ENCODE data around the gene COQ3. TPM values are rescaled to one million over a fixed set of nuclear protein-coding genes. Genes with fewer than 3 reads are reported as not detected.

The COQ3 gene
- total RNA-seq, 2 experiments from 2014 or later = 8.3 to 10.9 TPM

DNA sequence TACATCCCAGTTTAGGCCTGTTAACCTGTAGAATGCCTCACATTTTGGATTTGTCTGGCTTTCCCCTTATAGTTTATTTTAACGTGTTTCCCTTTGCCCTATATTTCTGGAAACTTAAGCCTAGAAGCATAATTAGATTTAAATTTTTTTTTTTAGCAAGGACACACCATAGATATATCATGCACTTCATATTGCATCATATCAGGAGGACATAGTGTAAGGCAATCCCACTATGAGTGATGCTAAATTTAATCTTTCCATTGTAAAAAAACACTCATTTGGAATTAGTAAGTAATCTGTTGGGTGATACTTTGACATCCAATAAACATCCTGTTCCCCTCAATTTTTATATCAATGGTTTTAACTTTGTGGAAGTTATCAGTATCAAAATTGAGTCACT, 34.2 kb downstream of the COQ3 start:
- H3K27ac ChIP-seq (ENCODE audit: low read depth, low read length, poor library complexity, severe bottlenecking) = no peak overlapping the region
- DNase-seq (ENCODE audit: low spot score) = no peak
- H3K4me1 ChIP-seq (ENCODE audit: insufficient read depth, low read length, poor library complexity, severe bottlenecking) = no peaks in the 10 kb centered on the region
- BruUV-seq (replicated peaks) = no TSS peak
- no peaks in the 10 kb centered on the region for H3K9me2 ChIP-seq (ENCODE audit: insufficient read depth, low read length)
- H3K4me2 ChIP-seq (ENCODE audit: low read length) = no peak overlapping the region
- no peaks in the 10 kb centered on the region for H3K9me3 ChIP-seq (ENCODE audit: low read length)
- H3K36me3 ChIP-seq (ENCODE audit: insufficient read depth, low read length) = no peaks in the 10 kb centered on the region
- intact Hi-C loops (cut with micrococcal nuclease; ENCODE audit: unreplicated experiment) = no loop called here
- no peaks in the 10 kb centered on the region for H4K20me1 ChIP-seq (ENCODE audit: insufficient read depth, low read length)
- no peaks in the 10 kb centered on the region for H3K79me2 ChIP-seq (ENCODE audit: insufficient read depth, low read depth, low read length)
- CTCF ChIA-PET (ENCODE audit: unreplicated experiment) = no interaction called here
- H3K4me3 ChIP-seq (ENCODE audit: low read depth, low read length, poor library complexity, severe bottlenecking) = no peak overlapping the region
- TF ChIP-seq EZH2phosphoT487 (IDR thresholded peaks at IDR 0.05; ENCODE audit: borderline replicate concordance, low read depth, low read length) = no peak
- TF ChIP-seq CTCF (conservative IDR thresholded peaks at IDR 0.05; ENCODE audit: low read length) = no peak
- no peak overlapping the region for H2AFZ ChIP-seq (ENCODE audit: low read length)
- POLR2A ChIA-PET = no interaction called here

DNA sequence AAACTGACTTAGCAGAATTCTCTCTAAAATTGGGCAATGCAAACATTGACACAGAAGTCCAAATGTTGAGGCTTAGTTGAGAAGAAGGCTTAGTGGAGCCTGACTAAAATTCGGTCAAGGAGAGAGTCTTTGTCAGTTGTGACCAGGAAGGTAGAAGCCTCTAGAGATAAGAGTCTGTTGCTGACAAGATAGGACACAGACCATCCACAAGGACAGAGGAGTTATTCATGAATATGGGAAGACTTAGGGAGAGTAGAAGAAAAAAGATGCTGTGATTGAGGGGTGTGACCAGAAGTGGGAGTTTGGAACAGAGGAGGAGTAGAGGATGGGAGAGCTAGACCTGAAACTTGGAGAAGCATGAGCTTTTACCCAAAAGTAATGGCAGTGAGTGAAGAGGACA, 37.4 kb downstream of the COQ3 start:
- Histone ChIP-seq H3K27ac (ENCODE audit: low read depth, low read length, poor library complexity, severe bottlenecking) (no peak overlapping the region), H3K9me2 (ENCODE audit: insufficient read depth, low read length) (no peaks in the 10 kb centered on the region), H3K4me1 (ENCODE audit: insufficient read depth, low read length, poor library complexity, severe bottlenecking) (no peaks in the 10 kb centered on the region), H3K9me3 (ENCODE audit: low read length) (no peaks in the 10 kb centered on the region), H4K20me1 (ENCODE audit: insufficient read depth, low read length) (no peaks in the 10 kb centered on the region), H2AFZ (ENCODE audit: low read length) (no peak overlapping the region), H3K36me3 (ENCODE audit: insufficient read depth, low read length) (no peaks in the 10 kb centered on the region), H3K4me2 (ENCODE audit: low read length) (no peak overlapping the region), H3K4me3 (ENCODE audit: low read depth, low read length, poor library complexity, severe bottlenecking) (no peak overlapping the region), H3K79me2 (ENCODE audit: insufficient read depth, low read depth, low read length) (no peaks in the 10 kb centered on the region)
- intact Hi-C loops (cut with micrococcal nuclease; ENCODE audit: unreplicated experiment) = no loop called here
- POLR2A ChIA-PET = no interaction called here
- no TSS peak for BruUV-seq (replicated peaks)
- no peak for DNase-seq (ENCODE audit: low spot score)
- CTCF ChIA-PET (ENCODE audit: unreplicated experiment) = interaction anchor here (0.5 kb wide), 1 partner anchor 25 kb away, joined by 3 read pairs; no protein-coding TSS in a partner anchor
- TF ChIP-seq EZH2phosphoT487 (IDR thresholded peaks at IDR 0.05; ENCODE audit: borderline replicate concordance, low read depth, low read length) (no peak), CTCF (conservative IDR thresholded peaks at IDR 0.05; ENCODE audit: low read length) (no peak)

GRCh38 chr6:99354983-99355382, 39.0 kb downstream of the COQ3 start:
- intact Hi-C loops (cut with micrococcal nuclease; ENCODE audit: unreplicated experiment) = no loop called here
- ChIA-PET POLR2A (interaction anchor here (0.8 kb wide), 1 partner anchor 10 kb away, joined by 4 read pairs; no protein-coding TSS in a partner anchor), CTCF (ENCODE audit: unreplicated experiment) (no interaction called here)
- Histone ChIP-seq H3K4me3 (ENCODE audit: low read depth, low read length, poor library complexity, severe bottlenecking) (no peak overlapping the region), H3K4me1 (ENCODE audit: insufficient read depth, low read length, poor library complexity, severe bottlenecking) (no peaks in the 10 kb centered on the region), H3K36me3 (ENCODE audit: insufficient read depth, low read length) (no peaks in the 10 kb centered on the region), H3K27ac (ENCODE audit: low read depth, low read length, poor library complexity, severe bottlenecking) (no peak overlapping the region), H4K20me1 (ENCODE audit: insufficient read depth, low read length) (no peaks in the 10 kb centered on the region), H2AFZ (ENCODE audit: low read length) (no peak overlapping the region), H3K4me2 (ENCODE audit: low read length) (no peak overlapping the region), H3K9me3 (ENCODE audit: low read length) (no peaks in the 10 kb centered on the region), H3K79me2 (ENCODE audit: insufficient read depth, low read depth, low read length) (no peaks in the 10 kb centered on the region), H3K9me2 (ENCODE audit: insufficient read depth, low read length) (no peaks in the 10 kb centered on the region)
- BruUV-seq (replicated peaks) = no TSS peak
- no peak for TF ChIP-seq CTCF (conservative IDR thresholded peaks at IDR 0.05; ENCODE audit: low read length)
- no peak for DNase-seq (ENCODE audit: low spot score)
